HUES6 (cell line): ENCODE results near the gene DHRS7B.

Experiments used
- H3K27ac ChIP-seq: 2 replicates; pipeline ENCODE4 v1.7.0; 2013; ENCODE audit warnings: low read depth, mild to moderate bottlenecking, low read length, inconsistent platforms
- H3K27me3 ChIP-seq: 2 replicates; pipeline ENCODE4 v1.6.1; 2013; ENCODE audit warnings: low read length; ENCODE audit not compliant: control insufficient read depth, insufficient read depth
- H3K36me3 ChIP-seq: 2 replicates; pipeline ENCODE4 v1.6.1; 2013; ENCODE audit warnings: low read length; ENCODE audit not compliant: control insufficient read depth, insufficient read depth
- H3K4me1 ChIP-seq: 2 replicates; pipeline ENCODE4 v1.6.1; 2013; ENCODE audit warnings: low read length; ENCODE audit not compliant: control insufficient read depth, insufficient read depth
- H3K4me3 ChIP-seq: 2 replicates; pipeline ENCODE4 v1.5.1; 2013; ENCODE audit warnings: low read depth, low read length
- H3K9ac ChIP-seq: one replicate; pipeline ENCODE4 v1.6.1; 2013; ENCODE audit warnings: mild to moderate bottlenecking, low read length
- H3K9me3 ChIP-seq: 2 replicates; pipeline ENCODE4 v1.6.1; 2013; ENCODE audit warnings: low read depth, low read length; ENCODE audit not compliant: control insufficient read depth, insufficient read depth

The DHRS7B gene

GRCh38 chr17:21211825-21212479 lies 85.2 kb downstream of the DHRS7B start:
- no peak overlapping the region for H3K9ac ChIP-seq
- no peaks in the 10 kb centered on the region for H3K27me3 ChIP-seq
- no peak overlapping the region for H3K27ac ChIP-seq
- H3K4me3 ChIP-seq: peak overlapping the region; percentile 98
- H3K9me3 ChIP-seq: no peaks in the 10 kb centered on the region
- peaks cover 24% of the 10 kb centered on the region for H3K4me1 ChIP-seq
- H3K36me3 ChIP-seq: peaks cover 39% of the 10 kb centered on the region

DNA sequence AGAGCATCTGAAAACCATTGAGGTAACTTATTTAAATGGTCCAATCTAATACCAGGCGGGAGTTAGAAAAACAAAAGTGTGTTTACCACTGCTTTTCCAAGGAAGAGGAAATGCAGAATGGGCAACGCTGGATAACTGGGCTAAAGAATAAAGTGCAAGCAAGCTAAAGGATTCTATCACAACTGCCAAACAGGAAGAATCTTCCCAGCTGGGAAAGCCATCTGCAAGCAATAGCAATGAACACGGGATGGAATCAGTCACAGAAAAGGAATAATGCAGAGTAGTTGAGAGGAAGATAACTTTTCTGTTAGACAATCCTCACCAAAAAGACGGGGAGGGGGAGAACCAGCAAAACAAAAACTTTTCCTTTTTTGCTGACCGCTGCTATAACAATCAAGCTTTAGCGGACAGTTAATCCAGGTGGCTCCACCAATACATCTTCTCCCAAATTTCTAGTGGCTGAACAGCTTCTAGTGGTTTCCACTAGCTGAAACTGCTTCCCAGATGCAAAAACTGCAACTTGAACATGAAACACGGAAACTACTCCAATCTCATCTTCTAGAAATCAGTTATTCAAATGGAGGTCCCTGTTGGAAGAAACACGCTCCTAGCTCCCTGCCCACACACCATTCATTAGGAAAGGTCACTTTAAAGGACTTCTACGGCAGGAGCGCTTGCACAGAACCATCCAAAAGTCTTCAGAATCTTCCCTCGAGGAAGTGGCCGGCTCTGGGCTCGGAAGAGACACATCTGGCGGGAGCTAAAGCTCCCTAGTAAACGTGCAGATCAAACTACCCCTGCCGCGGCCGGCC lies 86.3 kb downstream of the DHRS7B start:
- peaks cover 27% of the 10 kb centered on the region for H3K4me1 ChIP-seq

DNA sequence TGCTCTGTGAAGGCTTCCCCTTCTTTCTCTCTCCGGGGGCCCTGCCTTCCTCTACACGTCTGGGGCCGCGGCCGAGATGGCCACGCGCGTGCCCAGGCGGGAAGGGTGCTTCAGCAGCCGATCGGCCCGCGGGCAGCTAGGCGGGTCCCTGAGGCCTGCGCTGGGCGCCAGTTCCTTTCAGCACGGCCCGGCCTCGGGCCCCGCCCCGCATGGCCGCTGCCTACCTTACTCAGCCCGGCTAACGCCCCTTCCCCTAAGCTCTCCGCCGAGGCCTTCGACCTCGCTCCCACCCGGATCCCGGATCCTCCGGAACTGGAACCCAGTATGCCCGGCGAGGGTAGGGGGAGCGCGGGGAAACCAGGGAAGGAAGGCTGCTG lies 86.9 kb downstream of the DHRS7B start:
- Histone ChIP-seq H3K27ac (peak overlapping the region; percentile 97), H3K9ac (peak overlapping the region; percentile 98), H3K27me3 (no peaks in the 10 kb centered on the region), H3K4me1 (peaks cover 28% of the 10 kb centered on the region), H3K36me3 (peaks cover 33% of the 10 kb centered on the region), H3K4me3 (peak overlapping the region; percentile 98), H3K9me3 (no peaks in the 10 kb centered on the region)

More for the DNA sequence above, 86.3 kb downstream of the DHRS7B start:
- Histone ChIP-seq H3K9me3 (no peaks in the 10 kb centered on the region), H3K27me3 (no peaks in the 10 kb centered on the region), H3K27ac (peak overlapping the region; percentile 97), H3K36me3 (peaks cover 37% of the 10 kb centered on the region), H3K4me3 (peak overlapping the region; percentile 98), H3K9ac (peak overlapping the region; percentile 98)

DNA sequence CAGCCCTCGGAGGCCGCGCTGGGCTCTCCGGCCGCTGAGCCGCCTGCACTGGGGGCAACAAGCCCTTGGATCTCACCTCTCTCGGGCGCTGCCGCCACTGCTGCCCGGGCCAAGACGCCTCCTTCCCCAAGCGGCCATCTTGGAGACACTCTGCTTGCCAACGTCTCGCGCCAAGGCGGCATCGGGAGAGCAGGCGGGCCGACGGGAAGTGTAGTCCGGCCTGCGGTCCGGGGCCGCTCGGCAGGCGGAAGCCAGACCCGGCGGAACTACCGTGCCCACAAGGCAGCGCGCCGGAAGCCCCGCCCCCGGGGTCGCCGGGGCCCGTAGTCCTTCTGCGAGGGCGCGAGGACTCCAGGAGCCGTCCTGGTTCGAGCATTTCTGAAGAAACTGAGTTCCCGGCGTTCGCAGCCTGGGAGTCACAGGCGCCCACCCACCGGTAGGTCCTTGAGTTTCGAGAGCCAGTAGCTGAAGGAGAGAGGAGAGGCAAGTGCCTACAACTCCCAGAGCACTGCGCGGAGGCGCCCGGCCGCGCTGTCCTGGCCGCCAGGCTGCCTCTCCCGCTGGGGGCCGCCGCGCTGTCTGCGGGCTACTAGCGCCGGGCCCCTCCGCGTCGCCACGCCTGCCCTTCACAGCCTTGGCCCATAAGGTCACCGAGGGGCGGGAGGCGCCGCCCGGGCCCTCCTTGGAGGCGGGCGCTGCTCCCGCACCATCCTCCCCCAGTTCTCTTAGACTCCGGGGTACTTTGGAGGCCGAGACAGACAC lies 87.4 kb downstream of the DHRS7B start, which contains the start of gene TMEM11:
Gene TMEM11 (minus strand): TSS at position 147 of the 762 bp plus-strand sequence. CDS start 9 bp downstream, at position 138.
- Histone ChIP-seq H3K27ac (peak within 1 kb of the TSS; percentile 97), H3K9ac (peak within 1 kb of the TSS; percentile 98), H3K4me1 (peaks cover 28% of the 10 kb centered on the region), H3K27me3 (no peaks in the 10 kb centered on the region), H3K4me3 (peak within 1 kb of the TSS; percentile 98), H3K9me3 (no peaks in the 10 kb centered on the region), H3K36me3 (peaks cover 27% of the 10 kb centered on the region)

GRCh38 chr17:21214777-21215541 lies 88.2 kb downstream of the DHRS7B start:
- peak overlapping the region; percentile 97 for H3K27ac ChIP-seq
- H3K27me3 ChIP-seq: no peaks in the 10 kb centered on the region
- H3K9me3 ChIP-seq: no peaks in the 10 kb centered on the region
- H3K9ac ChIP-seq: peak overlapping the region; percentile 98
- peaks cover 28% of the 10 kb centered on the region for H3K4me1 ChIP-seq
- H3K4me3 ChIP-seq: peak overlapping the region; percentile 98
- H3K36me3 ChIP-seq: peaks cover 21% of the 10 kb centered on the region

GRCh38 chr17:21215935-21216334 lies 89.2 kb downstream of the DHRS7B start:
- Histone ChIP-seq H3K27me3 (no peaks in the 10 kb centered on the region), H3K36me3 (peaks cover 11% of the 10 kb centered on the region), H3K9ac (no peak overlapping the region), H3K4me3 (no peak overlapping the region), H3K9me3 (no peaks in the 10 kb centered on the region), H3K4me1 (peaks cover 29% of the 10 kb centered on the region), H3K27ac (no peak overlapping the region)

DNA sequence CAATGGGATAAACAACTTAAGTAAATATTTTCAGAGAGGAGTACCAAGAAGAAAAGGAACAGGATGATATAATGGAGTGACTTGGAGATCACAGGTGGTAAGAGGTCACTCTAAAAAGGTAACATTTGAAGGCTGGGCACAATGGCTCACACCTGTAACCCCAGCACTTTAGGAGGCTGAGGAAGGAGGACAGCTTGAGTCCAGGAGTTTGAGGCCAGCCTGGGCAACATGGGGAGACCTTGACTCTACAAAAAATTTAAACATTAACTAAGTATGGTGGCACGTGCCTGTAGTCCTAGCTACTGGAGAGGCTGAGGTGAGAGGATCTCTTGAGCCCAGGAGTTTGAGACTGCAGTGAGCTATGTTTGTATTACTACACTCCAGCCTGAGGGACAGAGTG lies 90.6 kb downstream of the DHRS7B start:
- Histone ChIP-seq H3K4me1 (peaks cover 28% of the 10 kb centered on the region), H3K4me3 (no peak overlapping the region), H3K9ac (no peak overlapping the region), H3K36me3 (no peaks in the 10 kb centered on the region), H3K27ac (no peak overlapping the region), H3K9me3 (no peaks in the 10 kb centered on the region), H3K27me3 (no peaks in the 10 kb centered on the region)

GRCh38 chr17:21218101-21218500 lies 91.3 kb downstream of the DHRS7B start:
- no peaks in the 10 kb centered on the region for H3K9me3 ChIP-seq
- H3K27ac ChIP-seq: no peak overlapping the region
- H3K4me3 ChIP-seq: no peak overlapping the region
- no peak overlapping the region for H3K9ac ChIP-seq
- H3K27me3 ChIP-seq: no peaks in the 10 kb centered on the region
- peaks cover 23% of the 10 kb centered on the region for H3K4me1 ChIP-seq
- no peaks in the 10 kb centered on the region for H3K36me3 ChIP-seq

DNA sequence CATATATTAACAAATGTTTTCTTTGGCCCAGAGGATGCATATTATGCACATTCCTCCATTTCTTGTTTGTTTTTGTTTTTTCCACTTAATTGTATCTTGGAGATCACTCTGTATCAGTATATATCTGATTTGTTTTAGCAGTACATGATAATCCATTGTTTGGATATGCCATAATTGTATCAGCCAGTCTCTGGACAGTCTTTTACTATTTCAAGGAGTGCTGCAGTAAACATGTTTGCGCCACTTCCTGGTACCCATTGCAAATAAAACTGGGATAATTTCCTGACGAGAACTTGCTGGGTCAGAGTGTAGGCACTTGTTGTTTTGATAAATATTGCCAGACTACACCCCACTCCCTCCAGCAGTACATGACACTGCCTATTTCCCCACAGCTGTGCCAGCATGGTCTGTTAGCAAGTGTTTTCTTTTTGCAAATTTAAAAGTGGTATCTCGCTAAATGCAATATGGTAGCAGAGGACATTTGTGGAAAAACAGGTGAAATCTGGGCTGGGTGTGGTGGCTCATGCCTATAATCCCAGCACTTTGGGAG lies 92.1 kb downstream of the DHRS7B start:
- H3K36me3 ChIP-seq: no peaks in the 10 kb centered on the region
- no peak overlapping the region for H3K27ac ChIP-seq
- no peak overlapping the region for H3K4me3 ChIP-seq

DNA sequence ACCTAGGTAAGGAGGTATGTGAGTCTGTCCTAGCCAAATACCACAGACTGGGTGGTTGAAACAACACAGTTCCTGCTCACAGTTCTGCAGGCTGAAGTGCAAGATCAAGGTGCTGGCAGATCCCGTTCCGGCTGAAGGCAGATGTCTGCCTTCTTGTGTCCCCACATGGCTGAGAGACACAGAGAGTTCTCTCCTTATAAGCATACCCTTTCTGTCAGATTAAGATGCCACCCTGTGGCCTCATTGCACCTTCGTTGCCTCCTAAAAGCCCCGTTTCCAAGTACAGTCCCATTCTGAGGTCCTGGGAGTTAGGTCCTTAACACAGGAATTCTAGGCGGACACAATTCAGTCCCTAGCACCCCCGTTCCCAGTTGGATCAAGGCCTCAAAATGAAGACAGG lies 96.3 kb downstream of the DHRS7B start:
- Histone ChIP-seq H3K27me3 (no peaks in the 10 kb centered on the region), H3K4me3 (no peak overlapping the region), H3K4me1 (peaks cover 6% of the 10 kb centered on the region; the same call in 1 of the 2 replicates), H3K27ac (no peak overlapping the region), H3K9me3 (no peaks in the 10 kb centered on the region), H3K9ac (no peak overlapping the region), H3K36me3 (no peaks in the 10 kb centered on the region)

More for the DNA sequence above, 92.1 kb downstream of the DHRS7B start:
- Histone ChIP-seq H3K9me3 (no peaks in the 10 kb centered on the region), H3K27me3 (no peaks in the 10 kb centered on the region), H3K4me1 (peaks cover 23% of the 10 kb centered on the region), H3K9ac (no peak overlapping the region)
